ENCODE measurements around the gene PPP2R3B.

Gene PPP2R3B

DNA sequence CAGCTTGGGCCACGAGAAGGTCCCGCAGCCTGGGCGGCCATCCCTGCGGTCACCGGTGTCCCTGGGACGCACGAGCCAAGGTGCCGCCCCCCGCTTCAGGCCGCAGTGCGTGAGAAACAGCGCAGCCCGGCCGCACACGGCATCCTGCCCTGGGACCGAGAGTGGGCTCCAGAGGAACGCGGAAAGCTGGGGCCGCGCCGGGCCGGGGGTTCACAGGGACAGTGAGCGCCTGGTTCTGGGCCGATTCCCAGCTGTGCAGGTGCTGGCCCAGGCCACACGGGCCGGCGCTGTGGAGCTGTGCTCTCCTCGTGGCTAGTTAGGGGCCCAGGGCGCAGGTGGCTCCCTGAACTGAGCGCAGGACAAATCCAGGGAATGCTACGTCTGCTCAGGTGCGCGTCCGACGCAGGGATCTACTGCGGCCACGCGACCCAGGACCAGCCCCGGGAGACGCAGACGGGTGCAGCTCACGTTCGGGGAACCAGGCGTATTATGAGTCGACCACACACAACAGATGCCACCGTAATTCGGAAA lies 42.3 kb downstream of the PPP2R3B start:
- H3K9me3 ChIP-seq: no peaks in the 10 kb centered on the region
- TF ChIP-seq, protein P1, sequence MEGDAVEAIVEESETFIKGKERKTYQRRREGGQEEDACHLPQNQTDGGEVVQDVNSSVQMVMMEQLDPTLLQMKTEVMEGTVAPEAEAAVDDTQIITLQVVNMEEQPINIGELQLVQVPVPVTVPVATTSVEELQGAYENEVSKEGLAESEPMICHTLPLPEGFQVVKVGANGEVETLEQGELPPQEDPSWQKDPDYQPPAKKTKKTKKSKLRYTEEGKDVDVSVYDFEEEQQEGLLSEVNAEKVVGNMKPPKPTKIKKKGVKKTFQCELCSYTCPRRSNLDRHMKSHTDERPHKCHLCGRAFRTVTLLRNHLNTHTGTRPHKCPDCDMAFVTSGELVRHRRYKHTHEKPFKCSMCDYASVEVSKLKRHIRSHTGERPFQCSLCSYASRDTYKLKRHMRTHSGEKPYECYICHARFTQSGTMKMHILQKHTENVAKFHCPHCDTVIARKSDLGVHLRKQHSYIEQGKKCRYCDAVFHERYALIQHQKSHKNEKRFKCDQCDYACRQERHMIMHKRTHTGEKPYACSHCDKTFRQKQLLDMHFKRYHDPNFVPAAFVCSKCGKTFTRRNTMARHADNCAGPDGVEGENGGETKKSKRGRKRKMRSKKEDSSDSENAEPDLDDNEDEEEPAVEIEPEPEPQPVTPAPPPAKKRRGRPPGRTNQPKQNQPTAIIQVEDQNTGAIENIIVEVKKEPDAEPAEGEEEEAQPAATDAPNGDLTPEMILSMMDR (IDR thresholded peaks at IDR 0.05; ENCODE audit: low read depth, low read length): no peak

DNA sequence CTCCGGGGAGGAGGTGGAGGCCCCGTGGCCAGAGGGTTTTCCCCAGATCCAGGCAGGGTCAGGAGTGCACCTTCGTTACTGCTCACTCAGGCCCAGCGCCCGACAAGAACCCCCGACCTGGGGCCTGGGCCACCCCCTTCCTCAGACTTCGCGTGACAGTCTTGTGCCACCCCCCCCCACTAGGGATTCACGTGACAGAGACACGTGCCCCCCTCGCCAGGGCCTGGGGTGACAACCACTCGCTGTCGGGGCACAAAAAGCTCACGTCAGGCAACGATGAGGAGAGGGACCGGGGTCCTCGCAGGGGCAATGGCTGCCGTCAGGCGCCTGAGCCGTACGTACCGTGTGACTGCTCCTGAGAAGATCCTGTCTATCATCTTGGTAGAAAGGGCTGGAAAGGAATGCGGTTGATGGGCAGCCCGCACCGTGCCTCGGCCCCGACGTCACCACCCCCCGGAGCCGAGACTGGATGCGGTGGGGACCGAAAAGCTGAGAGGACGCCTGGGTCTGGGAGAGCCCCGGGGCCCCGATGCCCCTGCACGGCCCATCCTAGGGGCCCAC lies 45.1 kb downstream of the PPP2R3B start:
- TF ChIP-seq, protein P1 (IDR thresholded peaks at IDR 0.05; ENCODE audit: low read depth, low read length): no peak
- no peaks in the 10 kb centered on the region for H3K27me3 ChIP-seq
- H3K4me3 ChIP-seq (ENCODE audit: low read depth, low read length): no peak overlapping the region
- no peaks in the 10 kb centered on the region for H3K36me3 ChIP-seq
- no peaks in the 10 kb centered on the region for H3K9me3 ChIP-seq
- no peaks in the 10 kb centered on the region for H3K4me1 ChIP-seq
- DNase-seq: no peak

More for the DNA sequence above, 42.3 kb downstream of the PPP2R3B start:
- Histone ChIP-seq H3K4me1 (no peaks in the 10 kb centered on the region), H3K27me3 (no peaks in the 10 kb centered on the region), H3K4me3 (ENCODE audit: low read depth, low read length) (no peak overlapping the region), H3K36me3 (no peaks in the 10 kb centered on the region)
- DNase-seq: no peak

DNA sequence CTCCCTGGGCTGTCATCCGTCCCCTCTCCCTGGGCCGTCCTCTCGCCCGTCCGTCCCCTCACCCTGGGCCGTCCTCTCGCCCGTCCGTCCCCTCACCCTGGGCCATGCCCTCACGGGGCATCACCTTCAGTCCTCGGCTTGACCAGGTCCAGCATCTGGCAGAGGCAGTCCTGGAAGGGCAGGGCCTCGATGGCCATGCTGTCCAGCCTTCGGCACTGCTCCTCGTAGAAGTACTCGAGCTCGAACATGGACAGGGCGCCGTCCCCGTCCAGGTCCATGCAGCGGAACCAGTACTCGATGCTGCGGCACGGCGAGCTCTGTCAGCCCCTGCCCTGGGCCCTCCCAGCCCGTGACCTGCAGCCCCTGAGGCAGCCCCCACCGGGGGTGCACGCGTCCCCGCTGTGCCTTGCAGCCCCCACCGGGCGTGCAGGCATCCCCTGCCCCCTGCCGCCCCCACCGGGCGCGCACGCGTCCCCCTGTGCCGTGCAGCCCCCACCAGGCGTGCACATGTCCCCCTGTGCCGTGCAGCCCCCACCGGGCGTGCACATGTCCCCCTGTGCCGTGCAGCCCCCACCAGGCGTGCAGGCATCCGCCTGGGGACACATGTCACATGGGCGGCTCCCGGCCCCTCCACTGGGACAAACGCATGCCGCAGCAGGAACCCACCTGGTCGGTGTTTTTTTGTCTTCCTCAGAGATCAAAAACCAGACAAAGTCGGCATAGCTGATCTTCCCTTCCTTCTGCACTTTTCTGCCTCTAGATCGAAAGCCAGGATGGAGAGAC lies 45.9 kb downstream of the PPP2R3B start:
- Histone ChIP-seq H3K27me3 (no peaks in the 10 kb centered on the region), H3K4me1 (no peaks in the 10 kb centered on the region), H3K36me3 (no peaks in the 10 kb centered on the region), H3K9me3 (no peaks in the 10 kb centered on the region), H3K4me3 (ENCODE audit: low read depth, low read length) (no peak overlapping the region)
- TF ChIP-seq, protein P1 (IDR thresholded peaks at IDR 0.05; ENCODE audit: low read depth, low read length): no peak
- DNase-seq: no peak

- no peak for DNase-seq
- H3K4me1 ChIP-seq: no peaks in the 10 kb centered on the region
- TF ChIP-seq, protein P1 (IDR thresholded peaks at IDR 0.05; ENCODE audit: low read depth, low read length): no peak
- no peak overlapping the region for H3K4me3 ChIP-seq (ENCODE audit: low read depth, low read length)
- no peaks in the 10 kb centered on the region for H3K9me3 ChIP-seq
- H3K27me3 ChIP-seq: no peaks in the 10 kb centered on the region
- H3K36me3 ChIP-seq: no peaks in the 10 kb centered on the region
Measured at GRCh38 chrX:340121-340520, 46.6 kb downstream of the PPP2R3B start.

- no peak for DNase-seq
- H3K9me3 ChIP-seq: no peaks in the 10 kb centered on the region
- no peaks in the 10 kb centered on the region for H3K27me3 ChIP-seq
- no peaks in the 10 kb centered on the region for H3K36me3 ChIP-seq
- H3K4me1 ChIP-seq: no peaks in the 10 kb centered on the region
- TF ChIP-seq, protein P1 (IDR thresholded peaks at IDR 0.05; ENCODE audit: low read depth, low read length): no peak
- no peak overlapping the region for H3K4me3 ChIP-seq (ENCODE audit: low read depth, low read length)
Measured at GRCh38 chrX:338836-339400, 47.8 kb downstream of the PPP2R3B start.

All from BE2C (cell line).